GM12878 (cell line): Measurements from ENCODE around the gene LRRC56.

ENCODE experiments used
- CTCF ChIP-seq, 3 experiments: IDR thresholded peaks in 2 of 3; conservative IDR thresholded peaks in 1 of 3; 2 replicates each; pipeline ENCODE4 v1.5.1; 2011; ENCODE audit warnings: low read depth in 3 of 3, low read length in 3 of 3, mild to moderate bottlenecking in 3 of 3, control low read depth in 2 of 3, moderate library complexity in 2 of 3, inconsistent platforms in 1 of 3, mixed read lengths in 1 of 3; ENCODE audit not compliant: control insufficient read depth in 2 of 3, insufficient read depth in 1 of 3; ENCODE audit errors: extremely low read depth in 1 of 3
- JUND ChIP-seq: IDR thresholded peaks from 2 replicates; pipeline ENCODE4 v1.6.1; 2012; ENCODE audit warnings: low read depth, mild to moderate bottlenecking, low read length, improper control_type of control experiment, moderate library complexity
- MYC ChIP-seq: IDR thresholded peaks from 2 replicates; pipeline ENCODE4 v1.6.1; 2011; ENCODE audit warnings: mild to moderate bottlenecking, low read length, moderate library complexity, inconsistent platforms; ENCODE audit not compliant: insufficient read depth, insufficient replicate concordance, insufficient read length, severe bottlenecking
- PBX3 ChIP-seq: IDR thresholded peaks from 2 replicates; pipeline ENCODE4 v1.6.1; 2011; ENCODE audit warnings: mild to moderate bottlenecking, low read depth, low read length, moderate library complexity; ENCODE audit not compliant: insufficient replicate concordance
- POLR2A ChIP-seq: IDR thresholded peaks from 2 replicates; pipeline ENCODE4 v1.6.1; 2011; ENCODE audit warnings: low read depth, mild to moderate bottlenecking, low read length
- SMC3 ChIP-seq: IDR thresholded peaks from 2 replicates; pipeline ENCODE4 v1.6.1; 2011; ENCODE audit warnings: low read length, improper control_type of control experiment, borderline replicate concordance
- TCF3 ChIP-seq: IDR thresholded peaks from 2 replicates; pipeline ENCODE4 v1.6.1; 2012; ENCODE audit warnings: low read depth, mild to moderate bottlenecking, low read length, borderline replicate concordance; ENCODE audit not compliant: insufficient read depth
- ZBTB33 ChIP-seq: fragments of 450-650 bp; IDR thresholded peaks from 2 replicates; pipeline ENCODE4 v1.6.1; 2017; ENCODE audit warnings: mild to moderate bottlenecking
- ZNF207 ChIP-seq: fragments of 450-650 bp; IDR thresholded peaks from 2 replicates; pipeline ENCODE4 v1.6.1; 2014; ENCODE audit warnings: antibody characterized with exemption, mild to moderate bottlenecking, borderline replicate concordance

- TF ChIP-seq POLR2A (no peak), JUND (no peak), CTCF (IDR thresholded peaks at IDR 0.05 in 2 of 3, conservative IDR thresholded peaks at IDR 0.05 in 1 of 3; ENCODE audit: control insufficient read depth in 2 of 3, extremely low read depth in 1 of 3, insufficient read depth in 1 of 3, low read depth in 3 of 3, low read length in 3 of 3) (no peak), ZBTB33 (no peak), SMC3 (no peak), MYC (no peak), ZNF207 (no peak), PBX3 (no peak), TCF3 (no peak)
These were observed 42.7 kb downstream of the LRRC56 start for GRCh38 chr11:579830-580601.
